Measurements from ENCODE around the gene ALOX15B. TPM values are rescaled to one million over a fixed set of nuclear protein-coding genes. Genes with fewer than 3 reads are reported as not detected.

Gene ALOX15B
- total RNA-seq, 1 donor from 2014 or later, result not detected

DNA sequence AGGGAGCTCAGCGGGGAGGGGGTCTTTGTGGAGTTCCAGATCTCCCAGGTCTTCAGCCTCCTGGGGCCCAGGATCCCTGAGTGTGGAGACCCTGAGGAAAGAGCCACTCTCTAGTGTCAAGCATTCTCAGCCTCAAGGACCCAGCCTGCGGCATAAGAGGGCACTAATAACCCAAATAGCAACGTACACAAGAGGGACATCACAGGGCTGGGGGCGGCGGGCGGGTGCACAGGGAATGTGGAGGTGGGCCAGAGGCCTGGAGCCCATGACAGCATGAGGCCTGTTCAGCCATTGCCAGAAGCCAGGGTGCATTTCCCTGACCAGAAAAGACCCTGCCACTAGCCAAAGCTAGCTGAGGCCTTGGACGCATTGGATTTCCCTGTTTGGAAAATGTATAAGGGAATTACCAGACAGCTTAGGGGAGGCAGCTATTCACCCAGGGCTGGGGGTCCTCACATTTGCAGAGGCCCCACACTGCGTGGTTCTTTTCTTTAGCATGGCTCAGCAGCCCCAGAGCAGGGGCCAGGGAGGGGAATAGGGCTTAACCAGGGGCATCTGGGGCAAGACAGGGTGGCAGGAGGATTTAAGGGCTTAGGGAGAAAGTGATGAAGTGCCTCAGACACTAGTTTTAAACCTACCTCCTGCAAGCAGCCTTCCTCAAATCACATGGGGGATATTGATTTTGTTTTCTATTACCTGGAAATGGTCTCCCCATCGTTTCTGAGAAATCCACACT, 13.5 kb upstream of the ALOX15B start:
- Histone ChIP-seq H3K36me3 (ENCODE audit: insufficient read depth, low read length) (no peaks in the 10 kb centered on the region), H3K9ac (ENCODE audit: low read length) (no peak overlapping the region), H3K9me3 (ENCODE audit: insufficient read depth, low read depth, low read length) (peaks cover 2% of the 10 kb centered on the region), H3K27ac (ENCODE audit: low read depth, low read length) (no peak overlapping the region), H4K20me1 (ENCODE audit: insufficient read depth, low read length) (no peaks in the 10 kb centered on the region), H3K27me3 (ENCODE audit: insufficient read depth, low read length) (peaks cover 23% of the 10 kb centered on the region), H3K4me2 (ENCODE audit: low read length) (no peak overlapping the region), H3K79me2 (ENCODE audit: insufficient read depth, low read length) (no peaks in the 10 kb centered on the region), H3K4me1 (ENCODE audit: insufficient read depth, low read length) (no peaks in the 10 kb centered on the region), H3K4me3 (ENCODE audit: insufficient read depth, low read depth, low read length) (no peak overlapping the region), H2AFZ (ENCODE audit: low read depth, low read length) (no peak overlapping the region)
- Mint-ChIP-seq H3K9me3 (ENCODE audit: unreplicated experiment) (peaks cover 5% of the 10 kb centered on the region), H3K36me3 (ENCODE audit: low read depth, unreplicated experiment) (no peaks in the 10 kb centered on the region), H3K27ac (ENCODE audit: unreplicated experiment) (peak overlapping the region; percentile 58), H3K4me3 (ENCODE audit: unreplicated experiment) (no peak overlapping the region), H3K27me3 (ENCODE audit: low read depth, unreplicated experiment) (peaks cover 27% of the 10 kb centered on the region), H3K4me1 (ENCODE audit: low read depth, unreplicated experiment) (peaks cover 15% of the 10 kb centered on the region)
- FAIRE-seq (no peak), DNase-seq (ENCODE audit: low read depth) (no peak)
- no peak for TF ChIP-seq EZH2 (IDR thresholded peaks at IDR 0.05; ENCODE audit: insufficient read depth, low read length)
- TF ChIP-seq, protein P1, sequence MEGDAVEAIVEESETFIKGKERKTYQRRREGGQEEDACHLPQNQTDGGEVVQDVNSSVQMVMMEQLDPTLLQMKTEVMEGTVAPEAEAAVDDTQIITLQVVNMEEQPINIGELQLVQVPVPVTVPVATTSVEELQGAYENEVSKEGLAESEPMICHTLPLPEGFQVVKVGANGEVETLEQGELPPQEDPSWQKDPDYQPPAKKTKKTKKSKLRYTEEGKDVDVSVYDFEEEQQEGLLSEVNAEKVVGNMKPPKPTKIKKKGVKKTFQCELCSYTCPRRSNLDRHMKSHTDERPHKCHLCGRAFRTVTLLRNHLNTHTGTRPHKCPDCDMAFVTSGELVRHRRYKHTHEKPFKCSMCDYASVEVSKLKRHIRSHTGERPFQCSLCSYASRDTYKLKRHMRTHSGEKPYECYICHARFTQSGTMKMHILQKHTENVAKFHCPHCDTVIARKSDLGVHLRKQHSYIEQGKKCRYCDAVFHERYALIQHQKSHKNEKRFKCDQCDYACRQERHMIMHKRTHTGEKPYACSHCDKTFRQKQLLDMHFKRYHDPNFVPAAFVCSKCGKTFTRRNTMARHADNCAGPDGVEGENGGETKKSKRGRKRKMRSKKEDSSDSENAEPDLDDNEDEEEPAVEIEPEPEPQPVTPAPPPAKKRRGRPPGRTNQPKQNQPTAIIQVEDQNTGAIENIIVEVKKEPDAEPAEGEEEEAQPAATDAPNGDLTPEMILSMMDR (IDR thresholded peaks at IDR 0.05; ENCODE audit: insufficient read depth, low read depth, low read length), result no peak

- Histone ChIP-seq H3K4me3 (ENCODE audit: insufficient read depth, low read depth, low read length) (no peak overlapping the region), H3K9me3 (ENCODE audit: insufficient read depth, low read depth, low read length) (peaks cover 2% of the 10 kb centered on the region), H3K27me3 (ENCODE audit: insufficient read depth, low read length) (peaks cover 26% of the 10 kb centered on the region), H3K79me2 (ENCODE audit: insufficient read depth, low read length) (no peaks in the 10 kb centered on the region), H3K36me3 (ENCODE audit: insufficient read depth, low read length) (no peaks in the 10 kb centered on the region), H3K4me2 (ENCODE audit: low read length) (no peak overlapping the region), H3K27ac (ENCODE audit: low read depth, low read length) (no peak overlapping the region), H3K4me1 (ENCODE audit: insufficient read depth, low read length) (no peaks in the 10 kb centered on the region), H2AFZ (ENCODE audit: low read depth, low read length) (no peak overlapping the region), H4K20me1 (ENCODE audit: insufficient read depth, low read length) (no peaks in the 10 kb centered on the region), H3K9ac (ENCODE audit: low read length) (no peak overlapping the region)
- FAIRE-seq (no peak), DNase-seq (ENCODE audit: low read depth) (peak; percentile 32)
- no peaks in the 10 kb centered on the region for H3K36me3 Mint-ChIP-seq (ENCODE audit: low read depth, unreplicated experiment)
- H3K27me3 Mint-ChIP-seq (ENCODE audit: low read depth, unreplicated experiment), result peaks cover 35% of the 10 kb centered on the region
- TF ChIP-seq, protein P1 (IDR thresholded peaks at IDR 0.05; ENCODE audit: insufficient read depth, low read depth, low read length), result no peak
- no peak for TF ChIP-seq EZH2 (IDR thresholded peaks at IDR 0.05; ENCODE audit: insufficient read depth, low read length)
- H3K9me3 Mint-ChIP-seq (ENCODE audit: unreplicated experiment), result peaks cover 5% of the 10 kb centered on the region
- H3K27ac Mint-ChIP-seq (ENCODE audit: unreplicated experiment), result peak overlapping the region; percentile 60
- H3K4me1 Mint-ChIP-seq (ENCODE audit: low read depth, unreplicated experiment), result peaks cover 3% of the 10 kb centered on the region
- H3K4me3 Mint-ChIP-seq (ENCODE audit: unreplicated experiment), result no peak overlapping the region
Observed at GRCh38 chr17:8029121-8029520, 9.7 kb upstream of the ALOX15B start.

GRCh38 chr17:8031261-8031661, 7.6 kb upstream of the ALOX15B start:
- DNase-seq (ENCODE audit: low read depth) (no peak), FAIRE-seq (no peak)
- H4K20me1 ChIP-seq (ENCODE audit: insufficient read depth, low read length), result no peaks in the 10 kb centered on the region
- peaks cover 27% of the 10 kb centered on the region for H3K27me3 ChIP-seq (ENCODE audit: insufficient read depth, low read length)
- H3K79me2 ChIP-seq (ENCODE audit: insufficient read depth, low read length), result no peaks in the 10 kb centered on the region
- Mint-ChIP-seq H3K27me3 (ENCODE audit: low read depth, unreplicated experiment) (peaks cover 45% of the 10 kb centered on the region), H3K4me1 (ENCODE audit: low read depth, unreplicated experiment) (no peaks in the 10 kb centered on the region), H3K27ac (ENCODE audit: unreplicated experiment) (peak overlapping the region; percentile 72), H3K9me3 (ENCODE audit: unreplicated experiment) (peaks cover 5% of the 10 kb centered on the region), H3K36me3 (ENCODE audit: low read depth, unreplicated experiment) (no peaks in the 10 kb centered on the region), H3K4me3 (ENCODE audit: unreplicated experiment) (no peak overlapping the region)
- no peak overlapping the region for H3K9ac ChIP-seq (ENCODE audit: low read length)
- no peaks in the 10 kb centered on the region for H3K4me1 ChIP-seq (ENCODE audit: insufficient read depth, low read length)
- H3K4me2 ChIP-seq (ENCODE audit: low read length), result no peak overlapping the region
- no peak overlapping the region for H2AFZ ChIP-seq (ENCODE audit: low read depth, low read length)
- H3K4me3 ChIP-seq (ENCODE audit: insufficient read depth, low read depth, low read length), result no peak overlapping the region
- peaks cover 2% of the 10 kb centered on the region for H3K9me3 ChIP-seq (ENCODE audit: insufficient read depth, low read depth, low read length)
- H3K27ac ChIP-seq (ENCODE audit: low read depth, low read length), result no peak overlapping the region
- TF ChIP-seq, protein P1 (IDR thresholded peaks at IDR 0.05; ENCODE audit: insufficient read depth, low read depth, low read length), result no peak
- TF ChIP-seq EZH2 (IDR thresholded peaks at IDR 0.05; ENCODE audit: insufficient read depth, low read length), result no peak
- no peaks in the 10 kb centered on the region for H3K36me3 ChIP-seq (ENCODE audit: insufficient read depth, low read length)

All from astrocyte (in vitro differentiated cells and primary cell).